MM.1S (cell line): ENCODE results near the gene CDK5.

ENCODE experiments used
- CTCF ChIP-seq: fragments of 300-600 bp; sonication (generic); IDR thresholded peaks from 2 replicates; pipeline ENCODE4 v1.5.1; 2016; ENCODE audit warnings: antibody characterized with exemption, low read length, mixed read lengths
- EZH2 ChIP-seq: fragments of 300-600 bp; sonication (generic); optimal IDR thresholded peaks from 2 replicates; pipeline ENCODE3; 2017; ENCODE audit warnings: low read depth, mild to moderate bottlenecking, antibody characterized with exemption, low read length, mixed read lengths

- TF ChIP-seq CTCF, result no peak
- no peak for TF ChIP-seq EZH2
Observed at GRCh38 chr7:151043959-151044358, 13.7 kb downstream of the CDK5 start.
